GM18519 (cell line): ENCODE results near the gene TMX4.

Source experiments
- ATAC-seq: cut with Tn5 transposase; IDR thresholded peaks from one replicate; pipeline ENCODE4 v1.9.1; 2021; ENCODE audit warnings: mild to moderate bottlenecking, moderate library complexity; ENCODE audit not compliant: unreplicated experiment, low FRiP score

Gene TMX4

GRCh38 chr20:8020314-8021079 is 936 bp upstream of the TMX4 start:
- ATAC-seq = peak; percentile 46

GRCh38 chr20:8019998-8020247 is 362 bp upstream of the TMX4 start:
- no peak for ATAC-seq

GRCh38 chr20:8018958-8019245 is 659 bp downstream of the TMX4 start:
- ATAC-seq = peak; percentile 57

- no peak for ATAC-seq
Observed at GRCh38 chr20:8012724-8013123, 6.8 kb downstream of the TMX4 start.

GRCh38 chr20:8008733-8009132 is 10.8 kb downstream of the TMX4 start:
- ATAC-seq = no peak

GRCh38 chr20:8007490-8007889 is 12.1 kb downstream of the TMX4 start:
- no peak for ATAC-seq

GRCh38 chr20:8005575-8006366 is 13.8 kb downstream of the TMX4 start:
- no peak for ATAC-seq

- no peak for ATAC-seq
Observed at GRCh38 chr20:8005033-8005432, 14.5 kb downstream of the TMX4 start.

- ATAC-seq = no peak
Observed at GRCh38 chr20:8002056-8002455, 17.5 kb downstream of the TMX4 start.

GRCh38 chr20:8000796-8001195 is 18.8 kb downstream of the TMX4 start:
- ATAC-seq = no peak

- ATAC-seq = no peak
Observed at GRCh38 chr20:7996898-7997297, 22.7 kb downstream of the TMX4 start.

- no peak for ATAC-seq
Observed at GRCh38 chr20:7994809-7995208, 24.8 kb downstream of the TMX4 start.

GRCh38 chr20:7993703-7994102 is 25.9 kb downstream of the TMX4 start:
- ATAC-seq = no peak

- no peak for ATAC-seq
Observed at GRCh38 chr20:7993238-7993637, 26.3 kb downstream of the TMX4 start.

- ATAC-seq = no peak
Observed at GRCh38 chr20:7990385-7990784, 29.2 kb downstream of the TMX4 start.

GRCh38 chr20:7989379-7989778 is 30.2 kb downstream of the TMX4 start:
- ATAC-seq = no peak

GRCh38 chr20:7985916-7986315 is 33.6 kb downstream of the TMX4 start:
- ATAC-seq = no peak

- ATAC-seq = no peak
Observed at GRCh38 chr20:7984192-7984591, 35.4 kb downstream of the TMX4 start.

GRCh38 chr20:7981374-7981773 is 38.2 kb downstream of the TMX4 start:
- no peak for ATAC-seq

- peak; percentile 58 for ATAC-seq
Observed at GRCh38 chr20:7980332-7981046, 39.1 kb downstream of the TMX4 start.

GRCh38 chr20:7977709-7978108 is 41.9 kb downstream of the TMX4 start:
- ATAC-seq = no peak
